PC-3 (cell line): ENCODE results near the gene UTP3.

Experiments
- CTCF ChIP-seq: fragments of 300-600 bp; sonication (generic); conservative IDR thresholded peaks from 2 replicates; pipeline ENCODE4 v1.5.1; 2017; ENCODE audit warnings: antibody characterized with exemption, low read depth, mild to moderate bottlenecking, low read length
- EZH2 ChIP-seq: fragments of 300-600 bp; sonication (generic); IDR thresholded peaks from one replicate; pipeline ENCODE4 v1.6.1; 2017; ENCODE audit warnings: antibody characterized with exemption, mild to moderate bottlenecking, low read length; ENCODE audit not compliant: unreplicated experiment
- EZH2phosphoT487 ChIP-seq: fragments of 300-600 bp; sonication (generic); IDR thresholded peaks from 2 replicates; pipeline ENCODE4 v1.6.1; 2018; ENCODE audit warnings: mild to moderate bottlenecking, antibody characterized with exemption, low read length, borderline replicate concordance

- TF ChIP-seq CTCF (no peak), EZH2 (no peak), EZH2phosphoT487 (no peak)
Measured at GRCh38 chr4:70712604-70713452, 24.5 kb downstream of the UTP3 start.
